Measurements from ENCODE around the gene HELT.
"Not testable (repeated sequence)": the region's sequence is repeated elsewhere in the genome, so short reads cannot be mapped to it uniquely, and the experiment has no call there.

HELT gene

GRCh38 chr4:185039508-185040273 lies 21.4 kb downstream of the HELT start:
- no peak for DNase-seq

GRCh38 chr4:185040523-185040922 lies 22.2 kb downstream of the HELT start:
- DNase-seq = no peak

- not testable (repeated sequence) for DNase-seq
Measured at GRCh38 chr4:185050286-185050685, 32.0 kb downstream of the HELT start.

DNA sequence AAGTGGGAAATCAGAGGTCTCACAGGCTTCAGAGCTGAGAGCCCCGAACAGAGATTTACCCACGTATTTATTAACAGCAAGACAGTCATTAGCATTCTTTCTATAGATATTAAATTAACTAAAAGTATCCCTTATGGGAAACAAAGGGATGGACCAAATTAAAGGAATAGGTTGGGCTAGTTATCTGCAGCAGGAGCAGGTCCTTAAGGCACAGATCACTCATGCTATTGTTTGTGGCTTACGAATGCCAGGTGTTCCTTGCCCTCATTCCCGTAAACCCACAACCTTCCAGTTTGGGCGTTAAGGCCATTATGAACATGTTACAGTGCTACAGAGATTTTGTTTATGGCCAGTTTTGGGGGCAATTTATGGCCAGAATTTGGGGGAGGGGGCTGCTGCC lies 33.0 kb downstream of the HELT start:
- DNase-seq = not testable (repeated sequence)

- no peak for DNase-seq
Measured at GRCh38 chr4:185053746-185054145, 35.5 kb downstream of the HELT start.

DNA sequence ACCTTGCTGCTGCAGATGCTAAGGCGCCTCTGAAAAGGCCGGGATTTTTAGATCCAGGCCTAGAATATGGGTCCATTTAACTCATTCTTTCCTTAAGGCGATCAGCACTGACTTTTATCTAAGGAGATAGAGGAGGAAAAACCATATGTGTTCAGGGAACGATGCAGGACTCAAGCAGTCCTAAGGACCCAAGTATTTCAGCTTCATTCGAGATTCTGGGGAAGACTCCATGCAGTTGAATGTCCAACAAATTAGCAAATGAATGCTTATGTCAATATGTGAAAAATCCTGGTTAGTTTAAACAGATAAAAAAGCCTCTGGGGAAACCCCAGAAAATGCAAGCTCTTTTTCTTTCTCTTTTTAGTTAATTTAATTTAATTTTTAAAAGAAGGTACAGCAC lies 36.0 kb downstream of the HELT start:
- no peak for DNase-seq

GRCh38 chr4:185054886-185055285 lies 36.6 kb downstream of the HELT start:
- DNase-seq = no peak

DNA sequence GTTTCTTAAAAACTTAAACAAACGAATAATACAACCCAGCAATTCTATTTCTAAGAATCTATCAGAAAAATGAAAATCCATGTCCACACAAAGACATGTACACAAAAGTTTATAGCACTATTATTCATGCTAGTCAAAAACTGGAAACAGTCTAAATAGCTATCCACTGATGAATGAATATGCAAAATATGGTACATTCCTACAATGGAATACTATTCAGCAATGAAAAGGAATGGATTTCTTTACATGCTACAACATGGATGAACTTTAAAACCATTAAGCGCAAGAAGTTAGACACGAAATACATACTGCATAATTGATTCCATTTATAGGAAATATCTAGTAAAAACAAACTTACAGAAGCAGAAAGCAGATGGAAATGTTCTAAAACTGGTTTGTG lies 43.3 kb downstream of the HELT start:
- no peak for DNase-seq

DNA sequence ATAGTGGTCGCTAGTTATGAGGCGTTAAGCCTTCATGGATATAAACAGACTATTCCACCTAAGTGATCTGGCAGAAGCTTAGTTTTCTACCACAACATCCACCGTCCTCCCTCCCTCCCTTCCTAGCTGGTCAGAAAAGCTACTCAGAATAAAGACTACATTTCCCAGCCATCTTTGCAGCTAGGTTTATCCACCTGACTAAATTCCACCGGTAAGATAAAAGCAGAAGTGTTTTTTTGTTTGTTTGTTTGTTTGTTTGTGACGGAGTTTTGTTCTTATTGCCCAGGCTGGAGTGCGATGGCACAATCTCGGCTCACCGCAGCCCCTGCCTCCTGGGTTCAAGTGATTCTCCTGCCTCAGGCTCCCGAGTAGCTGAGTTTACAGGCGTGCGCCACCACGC lies 44.3 kb downstream of the HELT start:
- DNase-seq = no peak

- no peak for DNase-seq
Measured at GRCh38 chr4:185066179-185066578, 47.9 kb downstream of the HELT start.

DNA sequence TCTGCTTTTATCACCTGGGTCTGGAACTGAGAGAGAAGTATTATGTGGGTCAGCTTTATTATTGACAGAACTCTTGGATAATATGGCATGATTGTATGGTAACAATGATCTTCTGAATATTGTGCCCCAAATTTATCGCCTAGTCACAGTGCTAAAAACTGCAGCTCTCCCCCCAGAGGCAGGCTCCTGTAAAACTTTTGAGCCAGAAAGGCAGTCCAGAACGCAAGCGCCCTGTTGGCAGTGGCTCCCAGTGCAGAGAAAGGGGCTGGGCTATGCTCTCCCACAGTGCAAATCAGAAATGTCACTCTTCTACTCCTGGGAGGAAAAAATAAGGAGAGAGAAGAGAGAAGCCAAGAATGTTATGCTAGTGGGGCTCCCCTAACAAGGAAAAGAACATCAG lies 50.5 kb downstream of the HELT start:
- DNase-seq = no peak

Measured in activated CD4-positive, alpha-beta T cell treated with anti-CD3 and anti-CD28 coated beads for 1 hour (primary cell).